Hippocampal formation (tissue), 2 donors: ENCODE data around the gene KIAA0513.

Experiments
- DNase-seq, 2 donors: peaks; one replicate each; lab custom pipeline; 2025; lab: John Stamatoyannopoulos, UW

Gene KIAA0513

GRCh38 chr16:85136213-85136701, 108.7 kb downstream of the KIAA0513 start:
- DNase-seq = peak in 1 of 2 donors; percentile 36

GRCh38 chr16:85136702-85137322, 109.2 kb downstream of the KIAA0513 start:
- DNase-seq = no peak

DNA sequence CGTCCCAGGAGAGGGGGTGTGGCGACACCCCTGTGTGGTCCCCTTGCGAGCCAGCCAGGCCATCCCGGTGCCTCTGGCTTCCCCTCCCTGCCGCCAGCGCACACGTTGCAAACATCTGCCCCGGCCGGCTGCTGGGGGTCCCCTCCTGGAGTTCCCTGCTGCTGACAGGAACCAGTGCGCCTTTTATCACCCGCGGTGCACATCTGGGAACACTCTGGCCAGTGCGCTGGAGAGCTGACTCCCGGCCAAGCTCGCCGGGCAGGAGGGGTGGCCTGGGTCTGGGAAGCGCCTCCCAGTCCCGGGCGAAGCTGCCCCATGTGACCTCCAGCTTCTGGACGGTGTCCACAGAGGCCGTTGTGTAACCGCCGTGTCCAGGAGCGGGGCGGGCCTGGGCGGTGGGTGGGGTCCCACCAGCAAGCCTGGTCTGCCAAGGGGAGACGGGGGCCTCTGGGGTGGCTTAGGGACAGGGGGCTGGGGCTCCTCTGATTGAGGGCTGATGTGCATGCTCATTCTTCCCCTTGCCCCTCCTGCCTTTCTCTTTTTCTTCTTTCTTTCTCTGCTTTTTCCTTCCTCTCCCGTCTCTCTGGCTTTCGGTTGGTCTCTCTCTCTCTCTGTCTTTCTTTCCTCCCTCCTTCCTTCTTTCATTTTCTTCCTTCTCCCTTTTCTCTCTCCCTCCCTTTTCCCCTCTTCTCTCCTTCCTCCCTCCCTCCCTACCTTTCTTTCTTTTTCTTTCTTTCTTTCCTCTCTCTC, 109.9 kb downstream of the KIAA0513 start:
- DNase-seq = peak; percentile 71 to 89

GRCh38 chr16:85138073-85138824, 110.7 kb downstream of the KIAA0513 start:
- DNase-seq = no peak

DNA sequence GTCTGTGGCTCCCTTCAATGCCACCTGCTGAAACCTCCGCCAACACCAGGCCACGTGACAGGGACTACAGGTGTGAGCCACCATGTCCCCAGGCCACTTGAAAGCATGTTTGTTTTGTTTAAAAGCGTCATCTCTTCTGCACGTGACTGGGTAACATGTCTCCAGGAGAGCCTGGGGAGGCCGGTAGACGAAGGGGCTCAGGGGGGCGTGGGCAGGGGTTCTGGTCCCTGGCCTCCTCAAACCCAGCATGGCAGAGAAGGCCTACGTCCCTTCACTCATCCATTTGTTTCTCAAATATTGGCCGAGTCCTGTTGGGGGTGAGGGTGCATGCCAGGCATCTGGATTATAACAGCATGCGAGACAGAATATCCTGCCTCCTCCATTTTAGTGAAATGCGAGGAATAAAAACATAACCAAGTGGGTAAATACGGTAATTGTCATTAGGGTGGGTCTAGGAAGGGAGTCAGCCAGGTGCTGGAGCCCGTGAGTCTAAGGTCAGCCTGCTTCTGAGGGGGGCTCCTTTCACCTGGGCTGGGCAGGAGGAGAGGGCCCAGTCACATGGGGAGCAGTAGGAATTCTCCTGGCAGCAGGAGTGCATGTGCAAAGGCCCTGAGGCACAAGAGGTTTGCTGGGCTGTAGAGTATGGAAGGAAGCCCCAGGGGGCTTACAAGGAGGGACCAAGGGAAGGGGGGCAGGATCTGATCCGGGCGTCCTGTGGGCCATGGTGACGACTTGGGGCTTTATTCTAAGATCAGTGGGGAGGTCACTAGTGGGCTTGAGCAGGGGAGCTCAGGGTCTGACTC, 111.4 kb downstream of the KIAA0513 start:
- DNase-seq = no peak

- no peak for DNase-seq
These were observed 112.3 kb downstream of the KIAA0513 start for GRCh38 chr16:85139881-85140339.

DNA sequence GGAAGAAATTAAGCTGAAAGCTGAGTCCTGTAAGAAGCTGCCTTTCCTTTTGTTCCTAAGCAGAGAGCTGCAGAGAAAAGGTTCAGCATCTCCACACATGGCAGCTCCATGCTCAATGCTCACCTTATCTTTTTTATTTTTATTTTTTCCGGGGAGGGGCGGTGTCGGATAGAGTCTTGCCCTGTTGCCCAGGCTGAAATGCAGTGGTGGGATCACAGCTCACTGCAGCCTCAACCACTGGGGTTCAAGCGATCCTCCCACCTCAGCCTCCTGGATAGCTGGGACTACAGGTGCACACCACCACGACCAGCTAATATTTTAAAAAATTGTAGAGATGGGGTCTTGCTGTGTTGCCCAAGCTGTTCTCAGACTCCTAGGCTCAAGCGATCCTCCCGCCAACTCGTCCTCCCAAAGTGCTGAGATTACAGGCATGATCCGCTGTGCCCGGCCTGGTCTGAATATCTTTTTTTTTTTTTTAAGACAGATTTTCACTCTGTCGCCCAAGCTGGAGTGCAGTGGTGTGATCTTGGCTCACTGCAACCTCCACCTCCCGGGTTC, 112.9 kb downstream of the KIAA0513 start:
- DNase-seq = no peak

- no peak for DNase-seq
These were observed 114.0 kb downstream of the KIAA0513 start for GRCh38 chr16:85141491-85142128.

DNA sequence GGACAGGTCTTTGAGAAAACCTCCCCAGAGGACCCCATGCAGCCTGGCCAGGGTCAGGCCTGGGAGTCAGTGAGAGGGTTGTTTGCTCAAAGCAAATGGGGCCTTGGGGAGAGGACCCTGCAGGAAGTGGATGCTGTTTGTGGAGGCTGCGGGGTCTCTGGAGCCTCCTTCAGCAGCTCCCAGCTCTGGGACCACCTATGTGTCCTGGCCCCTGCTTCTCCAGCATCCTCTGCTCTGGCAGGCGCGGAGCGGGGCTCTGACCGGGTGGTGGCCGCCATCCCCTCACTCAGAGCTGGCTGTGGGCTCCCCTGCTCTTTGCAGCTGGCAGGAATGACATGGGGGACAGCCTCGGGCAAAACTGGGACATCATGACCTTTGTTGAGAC, 114.5 kb downstream of the KIAA0513 start:
- DNase-seq = no peak

- DNase-seq = no peak
These were observed 115.2 kb downstream of the KIAA0513 start for GRCh38 chr16:85142771-85143211.
